Measurements from ENCODE around the gene OXLD1.
"Not testable (repeated sequence)": the region's sequence is repeated elsewhere in the genome, so short reads cannot be mapped to it uniquely, and the experiment has no call there.

Gene OXLD1

DNA sequence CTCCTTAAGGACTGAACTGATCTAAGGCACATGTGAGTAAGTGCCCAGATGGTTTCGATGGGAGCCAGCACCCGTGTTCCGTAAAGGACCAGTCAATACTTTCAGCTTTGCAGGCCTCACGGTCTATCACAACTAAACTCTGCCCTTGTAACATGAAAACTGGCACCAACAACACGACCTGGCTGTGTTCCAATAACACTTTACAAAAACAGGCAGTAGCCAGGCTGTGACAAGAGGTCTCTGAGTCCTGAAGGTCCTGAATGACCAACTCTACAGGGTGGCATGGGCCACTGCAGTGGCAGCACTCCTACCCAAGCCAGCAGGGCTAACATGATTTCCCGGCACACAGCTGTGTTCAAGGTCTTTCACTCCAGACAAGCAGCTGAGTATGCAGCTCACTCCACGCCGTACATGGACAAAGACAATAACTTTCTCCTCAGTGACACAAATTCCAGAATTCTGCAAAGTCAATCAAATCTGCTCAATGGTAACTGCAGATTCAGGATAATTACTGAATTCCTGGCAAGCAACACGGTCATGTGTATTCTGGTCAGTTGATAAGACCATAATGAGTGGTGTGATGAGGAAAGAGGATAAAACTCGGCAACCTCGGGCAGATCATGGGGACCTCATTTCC lies 44.8 kb downstream of the OXLD1 start:
- DNase-seq (ENCODE audit: low spot score), result no peak
- no peak for FAIRE-seq

DNA sequence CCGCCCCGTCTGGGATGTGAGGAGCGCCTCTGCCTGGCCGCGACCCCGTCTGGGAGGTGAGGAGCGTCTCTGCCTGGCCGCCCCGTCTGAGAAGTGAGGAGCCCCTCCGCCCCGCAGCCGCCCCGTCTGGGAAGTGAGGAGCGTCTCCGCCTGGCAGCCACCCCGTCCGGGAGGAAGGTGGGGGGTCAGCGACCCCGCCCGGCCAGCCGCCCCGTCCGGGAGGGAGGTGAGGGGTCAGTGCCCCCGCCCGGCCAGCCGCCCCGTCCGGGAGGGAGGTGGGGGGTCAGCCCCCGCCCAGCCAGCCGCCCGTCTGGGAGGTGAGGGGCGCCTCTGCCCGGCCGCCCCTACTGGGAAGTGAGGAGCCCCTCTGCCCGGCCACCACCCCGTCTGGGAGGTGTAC lies 48.1 kb downstream of the OXLD1 start:
- DNase-seq (ENCODE audit: low spot score); FAIRE-seq: not testable (repeated sequence)

DNA sequence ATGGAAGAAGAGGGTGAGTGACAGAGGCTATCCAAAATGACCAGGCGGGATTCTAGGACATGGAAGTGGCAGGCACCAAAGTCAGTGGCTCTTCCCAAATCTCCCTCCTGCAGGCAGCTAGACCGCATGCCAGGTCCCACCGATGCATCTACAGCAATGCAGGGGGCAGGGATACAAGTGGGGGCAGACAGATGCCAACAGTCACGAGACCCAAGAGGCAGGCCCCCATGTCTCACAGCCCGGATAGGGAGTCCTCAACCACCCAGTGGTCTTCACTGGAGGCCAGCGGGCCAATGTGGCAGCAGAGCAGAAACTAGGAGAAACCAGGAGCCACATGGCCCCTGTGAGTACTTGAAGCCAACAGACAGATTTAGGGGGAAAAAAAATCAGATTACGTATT lies 49.5 kb downstream of the OXLD1 start:
- FAIRE-seq (no peak), DNase-seq (ENCODE audit: low spot score) (no peak)

GRCh38 chr17:81615401-81615930 lies 50.9 kb downstream of the OXLD1 start:
- FAIRE-seq (no peak), DNase-seq (ENCODE audit: low spot score) (no peak)
